Activated T-cell treated with anti-CD3 and anti-CD28 coated beads for 1 hour (primary cell): ENCODE results near the gene DIO1.
"Not testable (repeated sequence)": the region's sequence is repeated elsewhere in the genome, so short reads cannot be mapped to it uniquely, and the experiment has no call there.

Experiments
- DNase-seq: peaks from one replicate; pipeline ENCODE4 v3.0.0-alpha.2; 2020; ENCODE audit warnings: low read depth

DIO1 gene

GRCh38 chr1:53893999-53894636, at the start of gene DIO1:
DIO1 (plus strand) TSS chr1:53894187; CDS start chr1:53894211, 24 bp downstream.
- no peak for DNase-seq

GRCh38 chr1:53847980-53848379, 46.0 kb upstream of the DIO1 start:
- no peak for DNase-seq

- no peak for DNase-seq
Observed at GRCh38 chr1:53850082-53850673, 43.8 kb upstream of the DIO1 start.

GRCh38 chr1:53851571-53852285, 42.3 kb upstream of the DIO1 start:
- DNase-seq, result no peak

GRCh38 chr1:53860967-53861411, 33.0 kb upstream of the DIO1 start:
- peak; percentile 24 for DNase-seq

GRCh38 chr1:53862507-53862906, 31.5 kb upstream of the DIO1 start:
- DNase-seq, result no peak

GRCh38 chr1:53868565-53868964, 25.4 kb upstream of the DIO1 start:
- no peak for DNase-seq

- DNase-seq, result no peak
Observed at GRCh38 chr1:53869454-53870117, 24.4 kb upstream of the DIO1 start.

- no peak for DNase-seq
Observed at GRCh38 chr1:53871221-53871620, 22.8 kb upstream of the DIO1 start.

- DNase-seq, result no peak
Observed at GRCh38 chr1:53871773-53872484, 22.1 kb upstream of the DIO1 start.

- not testable (repeated sequence) for DNase-seq
Observed at GRCh38 chr1:53875150-53875549, 18.8 kb upstream of the DIO1 start.

GRCh38 chr1:53878492-53879105, 15.4 kb upstream of the DIO1 start:
- no peak for DNase-seq

GRCh38 chr1:53881853-53882252, 12.1 kb upstream of the DIO1 start:
- not testable (repeated sequence) for DNase-seq

- DNase-seq, result not testable (repeated sequence)
Observed at GRCh38 chr1:53883600-53883999, 10.4 kb upstream of the DIO1 start.

GRCh38 chr1:53888681-53889080, 5.3 kb upstream of the DIO1 start:
- no peak for DNase-seq

GRCh38 chr1:53889304-53890298, 4.4 kb upstream of the DIO1 start, which contains the start of gene YIPF1:
YIPF1 (minus strand) TSS chr1:53889797; CDS start chr1:53888937, 860 bp downstream.
- peak; percentile 75 for DNase-seq

GRCh38 chr1:53890522-53890941, 3.5 kb upstream of the DIO1 start:
- DNase-seq, result no peak

- no peak for DNase-seq
Observed at GRCh38 chr1:53891018-53891417, 3.0 kb upstream of the DIO1 start.

GRCh38 chr1:53891678-53892077, 2.3 kb upstream of the DIO1 start:
- DNase-seq, result no peak

- DNase-seq, result no peak
Observed at GRCh38 chr1:53892911-53893310, 1.1 kb upstream of the DIO1 start.
